Medulla oblongata (tissue), 1 donor: ENCODE data around the gene STRIT1.
"Not testable (repeated sequence)": the region's sequence is repeated elsewhere in the genome, so short reads cannot be mapped to it uniquely, and the experiment has no call there.

Experiments used
- DNase-seq: peaks from one replicate; pipeline ENCODE4 v3.0.0-alpha.2; 2015; ENCODE audit errors: extremely low spot score

The STRIT1 gene

GRCh38 chr3:155270485-155271342 is 22.8 kb downstream of the STRIT1 start:
- no peak for DNase-seq

GRCh38 chr3:155270063-155270462 is 23.4 kb downstream of the STRIT1 start:
- no peak for DNase-seq

- not testable (repeated sequence) for DNase-seq
These were observed 30.6 kb downstream of the STRIT1 start for GRCh38 chr3:155262855-155263254.

GRCh38 chr3:155262295-155262694 is 31.2 kb downstream of the STRIT1 start:
- DNase-seq, result no peak

GRCh38 chr3:155254445-155254844 is 39.0 kb downstream of the STRIT1 start:
- DNase-seq, result no peak

- DNase-seq, result no peak
These were observed 40.9 kb downstream of the STRIT1 start for GRCh38 chr3:155252535-155252934.

- no peak for DNase-seq
These were observed 41.5 kb downstream of the STRIT1 start for GRCh38 chr3:155252021-155252420.

GRCh38 chr3:155248531-155249187 is 44.8 kb downstream of the STRIT1 start:
- DNase-seq, result no peak

- DNase-seq, result no peak
These were observed 48.8 kb downstream of the STRIT1 start for GRCh38 chr3:155244699-155245098.

- DNase-seq, result no peak
These were observed 49.3 kb downstream of the STRIT1 start for GRCh38 chr3:155244216-155244615.

GRCh38 chr3:155243512-155243921 is 50.0 kb downstream of the STRIT1 start:
- DNase-seq, result no peak

- DNase-seq, result no peak
These were observed 51.1 kb downstream of the STRIT1 start for GRCh38 chr3:155242342-155242741.

GRCh38 chr3:155241579-155241978 is 51.9 kb downstream of the STRIT1 start:
- DNase-seq, result no peak
